ENCODE measurements around the gene GAN.

Gene GAN

GRCh38 chr16:81431554-81432353 lies 117.0 kb downstream of the GAN start:
- no peak for DNase-seq (ENCODE audit: low read depth in 2 of 2)

- no peak for DNase-seq (ENCODE audit: low read depth in 2 of 2)
Measured at GRCh38 chr16:81432937-81433557, 118.3 kb downstream of the GAN start.

GRCh38 chr16:81435103-81435502 lies 120.3 kb downstream of the GAN start:
- no peak for DNase-seq (ENCODE audit: low read depth in 2 of 2)

- DNase-seq (ENCODE audit: low read depth in 2 of 2), result no peak
Measured at GRCh38 chr16:81435567-81435966, 120.8 kb downstream of the GAN start.

GRCh38 chr16:81436386-81436785 lies 121.6 kb downstream of the GAN start:
- no peak for DNase-seq (ENCODE audit: low read depth in 2 of 2)

- DNase-seq (ENCODE audit: low read depth in 2 of 2), result no peak
Measured at GRCh38 chr16:81437865-81438264, 123.1 kb downstream of the GAN start.
